Loucy (cell line): Measurements from ENCODE around the gene CCN6.
A peak's percentile ranks its signal among the peaks of the same experiment; 100 is the strongest.

ENCODE experiments used
- H2AFZ ChIP-seq: fragments of 200-600 bp; sonication (generic); 2 replicates; pipeline ENCODE4 v1.6.0; 2016; ENCODE audit warnings: antibody characterized with exemption, mild to moderate bottlenecking, low read length, moderate library complexity
- H3F3A ChIP-seq: fragments of 200-600 bp; 2 replicates; pipeline ENCODE4 v1.6.0; 2016; ENCODE audit warnings: antibody characterized with exemption, low read depth, mild to moderate bottlenecking
- H3K27me3 ChIP-seq: fragments of 200-600 bp; sonication (generic); 2 replicates; pipeline ENCODE4 v1.6.1; 2014; ENCODE audit warnings: low read length, mild to moderate bottlenecking; ENCODE audit not compliant: insufficient read depth, poor library complexity, severe bottlenecking
- H3K36me3 ChIP-seq: fragments of 200-600 bp; sonication (generic); 2 replicates; pipeline ENCODE4 v1.6.1; 2016; ENCODE audit warnings: low read length; ENCODE audit not compliant: insufficient read depth
- H3K4me1 ChIP-seq: fragments of 200-600 bp; sonication (generic); 2 replicates; pipeline ENCODE4 v1.5.1; 2014; ENCODE audit warnings: low read length, mild to moderate bottlenecking; ENCODE audit not compliant: insufficient read depth, poor library complexity, severe bottlenecking
- H3K4me2 ChIP-seq: fragments of 200-600 bp; sonication (generic); 2 replicates; pipeline ENCODE4 v1.6.0; 2014; ENCODE audit warnings: antibody characterized with exemption, low read length, low read depth, mild to moderate bottlenecking; ENCODE audit not compliant: poor library complexity, severe bottlenecking
- H3K4me3 ChIP-seq: fragments of 200-600 bp; sonication (generic); 2 replicates; pipeline ENCODE4 v1.5.1; 2014; ENCODE audit warnings: low read length, mild to moderate bottlenecking, mixed read lengths; ENCODE audit not compliant: poor library complexity, severe bottlenecking
- H3K79me2 ChIP-seq: fragments of 200-600 bp; sonication (generic); 2 replicates; pipeline ENCODE4 v1.6.1; 2014; ENCODE audit warnings: low read length; ENCODE audit not compliant: insufficient read depth
- H3K9ac ChIP-seq: fragments of 200-600 bp; sonication (generic); 2 replicates; pipeline ENCODE4 v1.6.0; 2014; ENCODE audit warnings: mild to moderate bottlenecking, low read depth, low read length, moderate library complexity; ENCODE audit not compliant: poor library complexity, severe bottlenecking
- H3K9me2 ChIP-seq: fragments of 200-600 bp; sonication (generic); replicated peaks from 2 replicates; pipeline ENCODE4 v1.6.1; 2016; ENCODE audit warnings: low read depth, low read length, mixed read lengths
- H3K9me3 ChIP-seq: fragments of 200-600 bp; sonication (generic); 2 replicates; pipeline ENCODE4 v1.6.1; 2014; ENCODE audit warnings: mild to moderate bottlenecking, antibody characterized with exemption, low read length, low read depth; ENCODE audit not compliant: insufficient read depth
- H4K20me1 ChIP-seq: fragments of 200-600 bp; sonication (generic); 2 replicates; pipeline ENCODE4 v1.6.0; 2014; ENCODE audit warnings: antibody characterized with exemption, low read length, mild to moderate bottlenecking; ENCODE audit not compliant: insufficient read depth, poor library complexity, severe bottlenecking
- CTCF ChIP-seq: fragments of 200-600 bp; sonication (generic); conservative IDR thresholded peaks from 2 replicates; pipeline ENCODE4 v1.5.1; 2014; ENCODE audit warnings: mild to moderate bottlenecking, antibody characterized with exemption, low read length
- EZH2phosphoT487 ChIP-seq: fragments of 200-600 bp; IDR thresholded peaks from 2 replicates; pipeline ENCODE4 v1.6.1; 2018; ENCODE audit warnings: antibody characterized with exemption, mild to moderate bottlenecking, moderate library complexity, borderline replicate concordance

Gene CCN6

GRCh38 chr6:112117554-112117953 is 63.6 kb downstream of the CCN6 start:
- Histone ChIP-seq H3K4me2 (no peak overlapping the region), H3K4me1 (peaks cover 6% of the 10 kb centered on the region), H3K79me2 (no peaks in the 10 kb centered on the region), H3K27me3 (no peaks in the 10 kb centered on the region), H2AFZ (peak overlapping the region; percentile 8; the same call in 1 of the 2 replicates), H3K9ac (no peak overlapping the region), H3K36me3 (no peaks in the 10 kb centered on the region), H3F3A (no peaks in the 10 kb centered on the region), H3K9me2 (no peaks in the 10 kb centered on the region), H3K9me3 (no peaks in the 10 kb centered on the region), H3K4me3 (no peak overlapping the region), H4K20me1 (no peaks in the 10 kb centered on the region)
- no peak for TF ChIP-seq EZH2phosphoT487
- TF ChIP-seq CTCF = no peak

- Histone ChIP-seq H3K79me2 (no peaks in the 10 kb centered on the region), H3K36me3 (no peaks in the 10 kb centered on the region), H3K4me3 (no peak overlapping the region), H3K27me3 (no peaks in the 10 kb centered on the region), H3K9me2 (no peaks in the 10 kb centered on the region), H3K9ac (no peak overlapping the region), H3F3A (no peaks in the 10 kb centered on the region), H3K9me3 (no peaks in the 10 kb centered on the region), H4K20me1 (no peaks in the 10 kb centered on the region), H2AFZ (no peak overlapping the region), H3K4me2 (no peak overlapping the region), H3K4me1 (peaks cover 6% of the 10 kb centered on the region)
- no peak for TF ChIP-seq CTCF
Observed at GRCh38 chr6:112118034-112118433, 64.1 kb downstream of the CCN6 start.
